Right cardiac atrium (tissue), 5 donors: ENCODE measurements around the gene CAPZA2. TPM values are rescaled to one million over a fixed set of nuclear protein-coding genes. Genes with fewer than 3 reads are reported as not detected.

ENCODE experiments used
- ATAC-seq, 2 donors: fragments of 200-7000 bp; cut with Tn5 transposase; one replicate each; pipeline versions ENCODE4 v1.8.0 to v1.9.1; 2020; ENCODE audit warnings: moderate library complexity in 2 of 2, mild to moderate bottlenecking in 1 of 2
- DNase-seq, 3 donors: peaks; one replicate each; pipeline ENCODE4 v3.0.0-alpha.2; 2020
- H3K27ac ChIP-seq: one replicate; pipeline ENCODE4 v1.5.1; 2013; ENCODE audit warnings: mild to moderate bottlenecking, low read length, control low read depth, moderate library complexity
- H3K27me3 ChIP-seq: one replicate; pipeline ENCODE4 v1.6.1; 2013; ENCODE audit not compliant: control insufficient read depth, insufficient read depth
- H3K4me1 ChIP-seq: one replicate; pipeline ENCODE4 v1.6.1; 2013; ENCODE audit warnings: low read length; ENCODE audit not compliant: control insufficient read depth, insufficient read depth
- H3K4me3 ChIP-seq: one replicate; pipeline ENCODE4 v1.5.1; 2013; ENCODE audit warnings: low read length, control low read depth
- H3K9me3 ChIP-seq: one replicate; pipeline ENCODE4 v1.6.1; 2013; ENCODE audit warnings: low read length; ENCODE audit not compliant: control insufficient read depth
- WGBS: extraction: QIAGEN DNeasy Blood & Tissue Kit; methylation state at CpG from one replicate; pipeline ENCODE4 v1.1.7; 2013; 5-methylcytosine and 5-hydroxymethylcytosine counted together
- intact Hi-C, 4 donors: fragments of 100-400 bp; cut with DNase I; formaldehyde crosslinking; loops; one replicate each; pipeline versions ENCODE4 v1.11.0 to v1.14.0; 2022 to 2023
- polyA plus RNA-seq: library from polyadenylated mRNA; stranded (reverse); fragments of 200-250 nt; gene quantifications from one replicate; pipeline ENCODE4 v1.2.3, GENCODE V29; 2013
- total RNA-seq, 4 donors: library from RNA; stranded (reverse); fragmentation: NEBNext Ultra II Directional; extraction: Animal tissue kit (Norgen Biotek cat#: 25700); gene quantifications; one replicate each; pipeline ENCODE4 v1.2.1, GENCODE V29; 2021
- donor health status: healthy with polysubstance abuse.
- donor health status: DM: no; HTN: yes; CAD: no.
- donor health status: DM: no; HTN: no; CAD: no.
- donor health status: DM: no; HTN: yes; CAD: no; lungs with severe emphysema.
- donor health status: DM: yes; HTN: yes; CAD: no.

The CAPZA2 gene
- total and polyA plus RNA-seq, 5 donors: 71.9 to 447 (median 336) TPM

GRCh38 chr7:116834815-116835504 is 27.4 kb upstream of the CAPZA2 start:
- Histone ChIP-seq H3K27me3 (no peaks in the 10 kb centered on the region), H3K4me3 (no peak overlapping the region), H3K9me3 (no peaks in the 10 kb centered on the region), H3K27ac (no peak overlapping the region), H3K4me1 (no peaks in the 10 kb centered on the region)
- intact Hi-C loops: no loop called here
- ATAC-seq: peak; percentile 48 to 64
- 49% methylated on average over 9 of the region's 9 CpGs for WGBS
- DNase-seq: peak in 1 of 3 donors; percentile 47

- intact Hi-C loops: no loop called here
- peak; percentile 45 to 75 for ATAC-seq
- Histone ChIP-seq H3K27ac (no peak overlapping the region), H3K27me3 (no peaks in the 10 kb centered on the region), H3K4me1 (no peaks in the 10 kb centered on the region), H3K9me3 (no peaks in the 10 kb centered on the region), H3K4me3 (no peak overlapping the region)
- 46% methylated on average over 2 of the region's 2 CpGs for WGBS
- no peak for DNase-seq
Measured at GRCh38 chr7:116836048-116836447, 26.3 kb upstream of the CAPZA2 start.

GRCh38 chr7:116836911-116837310 is 25.5 kb upstream of the CAPZA2 start:
- Histone ChIP-seq H3K27me3 (no peaks in the 10 kb centered on the region), H3K4me1 (no peaks in the 10 kb centered on the region), H3K9me3 (no peaks in the 10 kb centered on the region), H3K4me3 (no peak overlapping the region), H3K27ac (no peak overlapping the region)
- WGBS: 91% methylated on average over 4 of the region's 4 CpGs
- no peak for ATAC-seq
- intact Hi-C loops: no loop called here
- no peak for DNase-seq

- Histone ChIP-seq H3K27ac (no peak overlapping the region), H3K4me1 (no peaks in the 10 kb centered on the region), H3K4me3 (no peak overlapping the region), H3K9me3 (no peaks in the 10 kb centered on the region), H3K27me3 (no peaks in the 10 kb centered on the region)
- ATAC-seq (no peak), DNase-seq (no peak)
- WGBS: 83% methylated on average over 3 of the region's 3 CpGs
- intact Hi-C loops: no loop called here
Measured at GRCh38 chr7:116837586-116837985, 24.8 kb upstream of the CAPZA2 start.

GRCh38 chr7:116840256-116840655 is 22.1 kb upstream of the CAPZA2 start:
- intact Hi-C loops: no loop called here
- DNase-seq: no peak
- ATAC-seq: no peak
- no peak overlapping the region for H3K4me3 ChIP-seq
- no peaks in the 10 kb centered on the region for H3K4me1 ChIP-seq
- no peak overlapping the region for H3K27ac ChIP-seq
- 51% methylated on average over 5 of the region's 5 CpGs for WGBS
- H3K27me3 ChIP-seq: no peaks in the 10 kb centered on the region
- H3K9me3 ChIP-seq: no peaks in the 10 kb centered on the region

- WGBS: 71% methylated on average over 1 of the region's 1 CpG
- ATAC-seq (no peak), DNase-seq (no peak)
- Histone ChIP-seq H3K27me3 (no peaks in the 10 kb centered on the region), H3K4me3 (no peak overlapping the region), H3K4me1 (no peaks in the 10 kb centered on the region), H3K27ac (no peak overlapping the region), H3K9me3 (no peaks in the 10 kb centered on the region)
- intact Hi-C loops: no loop called here
Measured at GRCh38 chr7:116842371-116842770, 20.0 kb upstream of the CAPZA2 start.

GRCh38 chr7:116843378-116843777 is 19.0 kb upstream of the CAPZA2 start:
- Histone ChIP-seq H3K27me3 (no peaks in the 10 kb centered on the region), H3K27ac (no peak overlapping the region), H3K4me1 (no peaks in the 10 kb centered on the region), H3K4me3 (no peak overlapping the region), H3K9me3 (no peaks in the 10 kb centered on the region)
- ATAC-seq (peak; percentile 71 to 80), DNase-seq (peak in 2 of 3 donors; percentile 46 to 59)
- intact Hi-C loops: no loop called here
- WGBS: 46% methylated on average over 4 of the region's 4 CpGs

- DNase-seq (no peak), ATAC-seq (no peak)
- WGBS: 88% methylated on average over 5 of the region's 5 CpGs
- Histone ChIP-seq H3K4me1 (no peaks in the 10 kb centered on the region), H3K27me3 (no peaks in the 10 kb centered on the region), H3K9me3 (no peaks in the 10 kb centered on the region), H3K4me3 (no peak overlapping the region), H3K27ac (no peak overlapping the region)
- intact Hi-C loops: no loop called here
Measured at GRCh38 chr7:116851175-116851574, 11.2 kb upstream of the CAPZA2 start.

GRCh38 chr7:116851671-116852070 is 10.7 kb upstream of the CAPZA2 start:
- no peaks in the 10 kb centered on the region for H3K9me3 ChIP-seq
- DNase-seq (no peak), ATAC-seq (no peak)
- intact Hi-C loops: no loop called here
- H3K4me1 ChIP-seq: no peaks in the 10 kb centered on the region
- H3K27ac ChIP-seq: no peak overlapping the region
- no peak overlapping the region for H3K4me3 ChIP-seq
- WGBS: 87% methylated on average over 3 of the region's 3 CpGs
- H3K27me3 ChIP-seq: no peaks in the 10 kb centered on the region

GRCh38 chr7:116854132-116854531 is 8.3 kb upstream of the CAPZA2 start:
- Histone ChIP-seq H3K9me3 (no peaks in the 10 kb centered on the region), H3K4me1 (no peaks in the 10 kb centered on the region), H3K27ac (no peak overlapping the region), H3K27me3 (no peaks in the 10 kb centered on the region), H3K4me3 (no peak overlapping the region)
- intact Hi-C loops: no loop called here
- ATAC-seq (no peak), DNase-seq (no peak)
- 96% methylated on average over 1 of the region's 1 CpG for WGBS

- H3K4me1 ChIP-seq: no peaks in the 10 kb centered on the region
- H3K27ac ChIP-seq: no peak overlapping the region
- ATAC-seq (no peak), DNase-seq (no peak)
- intact Hi-C loops: no loop called here
- no peak overlapping the region for H3K4me3 ChIP-seq
- WGBS: 77% methylated on average over 2 of the region's 2 CpGs
- no peaks in the 10 kb centered on the region for H3K27me3 ChIP-seq
- H3K9me3 ChIP-seq: no peaks in the 10 kb centered on the region
Measured at GRCh38 chr7:116857052-116857451, 5.3 kb upstream of the CAPZA2 start.

- DNase-seq (no peak), ATAC-seq (no peak)
- Histone ChIP-seq H3K4me3 (no peak overlapping the region), H3K9me3 (no peaks in the 10 kb centered on the region), H3K27ac (no peak overlapping the region), H3K27me3 (no peaks in the 10 kb centered on the region), H3K4me1 (no peaks in the 10 kb centered on the region)
- 87% methylated on average over 1 of the region's 1 CpG for WGBS
- intact Hi-C loops: no loop called here
Measured at GRCh38 chr7:116859323-116859722, 3.1 kb upstream of the CAPZA2 start.
